ENCODE data around the gene NUDCD2.
"Not testable (repeated sequence)": the region's sequence is repeated elsewhere in the genome, so short reads cannot be mapped to it uniquely, and the experiment has no call there.

Gene NUDCD2

DNA sequence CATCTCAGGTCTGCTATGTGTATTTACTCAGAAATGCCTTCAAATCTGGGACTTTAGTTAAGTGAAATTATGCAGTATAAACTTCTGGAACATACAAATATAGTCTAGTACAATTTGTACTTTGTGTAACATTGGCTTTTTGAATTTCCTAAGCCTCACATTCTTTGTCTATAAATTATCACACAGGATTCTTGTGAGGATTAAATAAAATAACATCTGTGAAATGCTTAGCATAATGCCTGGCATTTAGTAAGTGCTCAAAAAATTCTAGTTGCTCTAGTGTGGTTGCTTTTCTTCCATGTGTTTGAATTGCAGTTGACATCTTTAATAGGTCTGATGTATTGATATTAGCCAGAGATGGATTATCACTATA is 3.1 kb upstream of the NUDCD2 start:
- DNase-seq, result no peak

DNA sequence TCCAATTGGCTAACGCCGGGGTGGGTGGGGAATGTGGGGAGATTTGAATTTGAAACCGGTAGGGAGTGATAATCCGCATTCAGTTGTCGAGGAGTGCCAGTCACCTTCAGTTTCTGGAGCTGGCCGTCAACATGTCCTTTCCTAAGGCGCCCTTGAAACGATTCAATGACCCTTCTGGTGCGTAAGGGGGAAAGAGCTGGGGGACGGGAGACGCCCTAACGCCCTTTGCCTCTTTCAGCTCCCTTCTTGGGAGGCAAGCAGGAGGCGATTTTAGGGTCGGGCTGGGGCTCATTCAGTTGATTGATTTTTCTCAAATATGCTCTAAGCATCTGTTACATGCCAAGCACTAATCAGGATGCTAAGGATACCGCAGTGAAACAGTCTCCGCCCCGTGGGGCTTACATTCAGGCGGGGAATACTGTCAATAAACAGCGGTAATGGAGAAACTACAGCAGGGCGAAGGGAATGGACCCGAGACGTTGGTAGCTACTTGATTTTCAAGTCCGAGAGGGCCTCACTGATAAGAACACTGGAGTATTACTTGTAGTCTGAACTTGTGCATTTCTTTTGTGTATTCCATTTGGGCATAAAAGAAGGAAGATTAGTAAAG is 765 bp upstream of the NUDCD2 start, which contains the start of gene HMMR:
HMMR (plus strand) TSS at position 71 of the 610 bp plus-strand sequence; CDS start at position 132, 61 bp downstream.
- DNase-seq, result peak; percentile 62

DNA sequence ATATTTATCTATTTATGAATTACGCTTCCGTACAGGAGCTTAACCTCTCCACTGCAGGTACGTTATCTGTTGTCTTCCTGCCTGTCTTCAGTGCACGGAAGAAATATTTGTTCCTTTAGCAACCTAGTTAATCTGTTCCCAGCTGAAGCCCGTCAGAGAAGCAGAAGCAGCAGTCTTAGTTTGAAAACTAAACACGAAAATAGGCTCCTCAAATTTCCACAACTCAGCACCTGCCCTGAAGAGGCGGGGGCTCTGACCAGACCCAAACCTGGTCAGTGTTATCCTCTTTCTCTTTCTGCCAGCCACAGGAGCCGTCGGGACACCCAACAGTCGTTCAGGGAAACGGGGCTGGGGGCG is 462 bp downstream of the NUDCD2 start:
- no peak for DNase-seq

DNA sequence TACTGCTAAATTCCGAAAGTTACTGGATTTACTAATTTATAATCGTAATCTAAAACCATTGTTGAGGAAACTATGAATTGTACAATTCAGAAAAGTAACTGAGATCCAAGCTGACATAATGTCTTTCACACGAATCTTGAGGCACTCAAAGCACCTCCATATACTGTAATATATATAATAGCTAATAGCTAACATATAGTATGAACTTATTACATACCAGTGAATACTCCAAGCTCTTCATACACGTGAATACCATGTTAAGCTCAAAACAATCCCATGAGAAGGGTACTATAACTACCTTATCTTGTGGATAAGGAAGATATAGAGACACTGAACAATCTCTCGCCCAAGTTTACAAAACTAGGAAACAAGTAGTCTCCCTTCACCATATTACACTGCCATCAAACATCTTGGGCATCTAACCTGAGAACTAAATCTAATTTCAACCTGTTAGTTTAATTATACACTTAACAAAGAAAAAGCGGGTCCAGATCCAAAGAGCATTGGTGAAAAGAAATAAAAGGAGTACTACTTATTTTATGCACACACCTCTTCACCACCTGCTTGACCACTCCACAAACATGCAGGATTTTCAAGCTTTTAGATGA is 1.0 kb downstream of the NUDCD2 start:
- no peak for DNase-seq

DNA sequence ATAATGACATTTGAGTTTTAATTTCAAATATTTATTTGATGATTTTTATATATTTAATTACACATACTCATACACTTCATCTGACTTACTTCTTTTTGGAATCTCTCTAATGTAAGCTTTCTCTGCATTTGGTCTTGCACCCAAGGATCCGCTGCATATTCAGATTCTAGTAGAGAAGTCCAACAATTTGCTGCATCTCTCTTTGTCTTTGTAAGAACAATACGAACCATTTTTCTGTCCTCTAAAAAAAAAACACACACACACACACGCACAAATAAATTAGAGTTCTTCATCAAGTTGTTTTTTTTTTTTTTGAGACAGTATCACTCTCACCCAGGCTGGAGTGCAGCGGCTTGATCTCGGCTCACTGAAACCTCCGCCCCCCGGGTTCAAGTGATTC is 3.1 kb downstream of the NUDCD2 start:
- no peak for DNase-seq

DNA sequence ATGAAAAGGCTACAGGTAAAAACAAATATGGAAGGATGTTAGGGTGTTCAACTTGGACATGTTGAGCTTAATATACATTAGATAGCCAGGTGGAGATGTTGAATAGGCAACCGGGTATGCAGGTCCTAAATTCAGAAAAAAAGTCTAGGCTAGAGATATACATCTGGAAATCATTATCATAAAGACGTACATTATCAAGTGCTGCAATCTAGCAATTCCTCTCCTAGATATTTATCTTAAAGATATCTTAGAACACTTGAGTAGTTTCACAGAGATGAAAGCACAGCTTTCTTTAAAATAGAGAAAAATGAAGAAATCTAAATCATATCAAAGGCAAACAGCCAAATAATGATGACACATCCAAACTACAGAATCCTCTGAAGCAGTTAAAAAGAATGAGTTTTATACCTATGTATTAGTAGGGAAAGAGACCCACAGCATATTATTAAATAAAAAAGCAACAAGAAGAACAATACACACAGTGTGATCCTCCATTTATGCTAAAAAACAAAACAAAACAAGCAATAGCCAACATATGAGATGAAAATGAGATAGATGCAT is 3.8 kb downstream of the NUDCD2 start:
- DNase-seq, result no peak

DNA sequence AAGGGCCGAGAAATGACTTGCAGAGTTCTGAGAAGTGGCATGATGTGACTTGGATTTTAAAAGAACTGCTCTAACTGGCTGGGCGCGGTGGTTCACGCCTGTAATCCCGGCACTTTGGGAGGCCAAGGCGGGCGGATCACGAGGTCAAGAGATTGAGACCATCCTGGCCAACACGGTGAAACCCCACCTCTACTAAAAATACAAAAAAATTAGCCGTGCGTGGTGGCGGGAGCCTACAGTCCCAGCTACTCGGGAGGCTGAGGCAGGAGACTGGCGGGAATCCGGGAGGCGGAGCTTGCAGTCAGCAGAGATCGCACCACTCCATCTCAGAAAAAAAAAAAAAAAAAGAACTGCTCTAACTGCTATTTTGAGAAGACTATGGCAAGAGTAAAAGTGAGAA is 4.5 kb downstream of the NUDCD2 start:
- DNase-seq, result not testable (repeated sequence)

DNA sequence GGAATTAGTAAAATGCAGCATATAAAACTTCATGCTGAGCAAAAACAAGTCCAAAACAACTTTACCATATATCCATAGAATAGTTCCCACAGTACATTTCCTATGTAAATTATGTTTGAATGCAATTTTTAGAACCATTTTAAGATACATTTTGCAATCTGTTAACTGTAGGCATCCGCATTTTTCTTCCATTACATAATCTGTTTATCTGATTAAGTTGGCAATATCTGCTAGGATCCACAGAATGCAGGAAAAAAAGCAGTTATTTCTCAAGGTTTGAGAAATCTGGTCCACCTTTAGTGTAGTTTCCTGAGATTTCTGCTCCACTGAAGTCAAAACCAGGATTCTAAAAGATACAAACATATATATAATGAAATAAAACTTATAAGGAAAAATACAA is 6.2 kb downstream of the NUDCD2 start:
- DNase-seq, result no peak

DNA sequence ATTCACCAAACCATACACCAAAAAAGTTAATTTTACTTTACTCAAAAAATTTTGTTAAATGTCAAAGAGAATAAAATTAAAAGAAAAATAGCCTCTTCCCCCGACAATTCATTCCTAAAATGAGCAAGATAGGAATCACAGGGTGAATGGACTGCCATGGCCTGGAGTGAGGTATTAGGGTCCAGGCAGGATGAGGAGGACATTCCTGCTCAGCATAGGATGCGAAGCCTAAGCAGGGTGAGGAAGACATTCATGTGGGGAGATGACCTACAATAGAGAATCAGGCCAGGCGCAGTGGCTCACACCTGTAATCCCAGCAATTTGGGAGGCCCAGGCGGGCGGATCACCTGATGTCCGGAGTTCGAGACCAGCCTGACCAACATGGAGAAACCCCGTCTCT is 8.4 kb downstream of the NUDCD2 start:
- DNase-seq, result no peak

DNA sequence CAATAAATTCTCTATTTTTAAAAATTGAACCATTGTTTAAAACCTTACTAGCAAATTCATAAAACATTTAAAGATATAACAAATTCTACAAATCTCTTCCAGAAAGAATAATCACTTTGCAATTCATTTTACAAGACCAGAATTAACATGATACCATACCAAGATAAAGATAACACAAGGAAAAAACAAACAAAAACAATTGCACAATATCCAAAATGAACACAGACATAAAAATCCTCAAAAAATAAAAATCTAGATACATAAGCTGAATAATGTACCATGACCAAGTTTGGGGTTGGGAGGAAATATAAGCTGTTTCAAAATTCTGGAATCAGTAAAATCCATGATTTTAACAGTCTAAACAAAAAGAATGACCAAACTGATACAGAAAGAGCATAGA is 11.4 kb downstream of the NUDCD2 start:
- no peak for DNase-seq

DNA sequence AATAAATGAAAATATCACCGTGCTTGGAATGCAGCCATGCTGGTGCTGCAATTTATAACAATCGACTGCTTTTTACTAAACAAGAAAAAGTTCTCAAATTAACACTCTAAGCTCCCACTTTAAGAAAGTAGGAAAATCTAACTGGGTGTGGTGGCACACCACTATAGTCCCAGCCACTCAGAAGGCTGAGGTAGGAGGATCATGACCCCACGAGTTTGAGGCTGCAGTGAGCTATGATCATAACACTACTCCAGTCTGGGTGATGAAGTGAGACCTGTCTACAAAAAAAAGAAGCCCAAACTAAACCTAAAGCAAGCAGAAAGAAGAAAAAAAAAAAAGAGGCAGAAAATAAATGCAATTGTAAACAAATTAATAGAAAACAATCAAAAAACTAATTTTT is 12.0 kb downstream of the NUDCD2 start:
- no peak for DNase-seq

DNA sequence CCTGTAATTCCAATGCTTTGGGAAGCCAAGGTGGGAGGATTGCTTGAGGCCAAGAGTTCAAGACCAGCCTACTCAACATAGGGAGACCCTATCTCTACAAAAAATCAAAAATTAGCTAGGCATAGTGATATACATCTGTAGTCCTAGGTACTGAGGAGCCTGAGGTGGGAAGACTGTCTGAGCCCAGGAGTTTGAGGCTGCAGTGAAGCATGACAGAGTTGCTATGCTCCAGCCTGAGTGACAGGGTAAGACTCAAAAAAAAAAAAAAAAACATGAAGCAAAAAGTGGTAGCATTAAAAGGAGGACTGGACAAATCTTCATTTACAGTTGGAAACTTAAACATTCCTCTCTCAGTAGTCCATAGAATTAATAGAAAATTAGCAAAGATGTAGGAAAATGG is 12.7 kb downstream of the NUDCD2 start:
- no peak for DNase-seq

DNA sequence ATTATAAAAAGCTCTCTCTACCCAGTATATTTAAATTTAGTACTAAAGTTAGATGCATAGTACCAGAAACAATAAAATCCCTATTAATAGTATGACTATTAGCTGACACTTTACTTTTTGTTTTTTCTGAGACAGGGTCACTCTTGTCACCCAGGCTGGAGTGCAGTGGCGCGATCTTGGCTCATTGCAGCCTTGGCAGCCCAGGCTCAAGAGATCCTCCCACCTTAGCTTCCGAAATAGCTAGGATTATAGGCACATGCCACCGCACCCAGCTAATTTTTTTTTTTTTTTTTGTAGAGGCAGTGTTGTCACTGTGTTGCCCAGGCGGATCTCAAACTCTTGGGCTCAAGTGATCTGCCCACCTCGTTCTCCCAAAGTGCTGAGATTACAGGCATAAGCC is 14.6 kb downstream of the NUDCD2 start:
- DNase-seq, result no peak

DNA sequence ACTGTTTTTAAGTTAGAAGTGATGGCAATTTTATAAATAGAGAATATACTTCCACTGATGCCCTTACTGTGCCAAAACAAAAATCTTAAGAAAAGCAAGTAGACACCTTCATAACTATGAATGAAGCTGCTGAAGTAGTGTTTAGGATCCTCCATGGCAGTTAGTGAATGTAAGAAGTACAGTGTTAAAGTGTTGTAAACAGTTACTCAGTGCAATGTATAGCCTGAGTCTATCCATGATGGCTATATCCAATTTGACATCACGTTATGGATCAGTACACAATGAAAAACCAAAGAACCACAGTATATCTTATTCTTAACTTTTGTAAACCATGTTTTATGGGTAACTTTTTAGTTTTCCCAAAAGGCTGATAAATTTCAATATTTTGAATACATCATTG is 15.4 kb downstream of the NUDCD2 start:
- no peak for DNase-seq

DNA sequence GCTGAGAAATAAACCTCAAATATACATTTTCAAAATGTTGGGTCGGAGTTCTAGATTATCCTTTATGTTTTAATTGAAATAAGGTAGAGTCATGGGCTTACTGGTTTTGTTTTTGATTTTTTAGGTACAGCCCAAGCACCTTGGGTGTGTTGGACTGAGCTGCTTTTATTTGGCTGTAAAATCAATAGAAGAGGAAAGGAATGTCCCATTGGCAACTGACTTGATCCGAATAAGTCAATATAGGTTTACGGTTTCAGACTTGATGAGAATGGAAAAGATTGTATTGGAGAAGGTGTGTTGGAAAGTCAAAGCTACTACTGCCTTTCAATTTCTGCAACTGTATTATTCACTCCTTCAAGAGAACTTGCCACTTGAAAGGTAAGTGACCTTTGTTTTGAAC is 18.9 kb downstream of the NUDCD2 start:
- no peak for DNase-seq

DNA sequence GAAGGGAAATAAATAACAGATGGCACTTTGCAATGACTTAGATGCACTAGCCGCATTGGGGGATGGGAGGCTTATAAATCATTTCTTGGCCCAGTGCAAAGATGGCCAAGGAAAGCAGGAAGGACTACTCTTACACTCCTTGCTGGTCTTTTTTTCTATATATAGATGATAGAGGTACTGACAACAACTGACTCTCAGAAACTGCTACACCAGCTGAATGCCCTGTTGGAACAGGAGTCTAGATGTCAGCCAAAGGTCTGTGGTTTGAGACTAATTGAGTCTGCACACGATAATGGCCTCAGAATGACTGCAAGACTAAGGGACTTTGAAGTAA is 20.8 kb downstream of the NUDCD2 start:
- no peak for DNase-seq

DNA sequence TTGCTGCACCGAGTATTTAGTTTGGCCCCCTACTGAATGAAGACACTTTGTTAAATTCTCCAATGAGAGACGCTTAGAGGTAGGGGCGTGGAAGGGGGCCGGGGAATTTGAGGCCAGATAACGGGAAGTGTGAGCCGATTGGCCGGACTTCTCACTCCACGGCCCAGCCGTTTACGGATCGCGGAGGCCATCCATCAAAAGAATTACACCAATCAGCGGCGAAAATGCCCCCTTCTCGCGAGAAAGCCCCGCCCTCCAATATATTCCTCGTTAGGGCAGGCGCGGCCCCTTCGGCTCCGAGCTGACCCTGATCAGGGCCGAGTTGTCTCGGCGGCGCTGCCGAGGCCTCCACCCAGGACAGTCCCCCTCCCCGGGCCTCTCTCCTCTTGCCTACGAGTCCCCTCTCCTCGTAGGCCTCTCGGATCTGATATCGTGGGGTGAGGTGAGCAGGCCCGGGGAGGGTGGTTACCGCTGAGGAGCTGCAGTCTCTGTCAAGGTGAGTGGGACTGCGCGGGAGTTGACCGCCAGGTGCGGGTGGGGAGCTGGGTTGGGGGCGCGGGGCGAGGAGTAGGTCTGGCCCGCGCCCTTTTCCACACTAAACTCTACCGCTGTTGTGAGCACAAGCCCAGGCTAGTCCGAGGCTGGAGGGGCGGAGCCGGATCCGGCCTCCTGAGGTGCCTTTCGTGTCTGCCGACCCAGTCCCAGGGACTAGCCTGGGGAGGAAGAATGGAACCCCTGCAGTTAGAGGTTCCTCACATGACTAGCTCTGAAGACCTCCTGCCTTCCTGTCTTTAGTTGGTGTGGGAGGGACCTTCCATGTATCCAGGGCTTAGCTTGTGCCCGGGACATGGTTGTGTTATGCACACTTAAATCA is 22.4 kb downstream of the NUDCD2 start, which contains the start of gene CCNG1:
CCNG1 (plus strand) TSS at position 287 of the 874 bp plus-strand sequence. CDS start 1,662 bp downstream, outside the sequence.
- peak; percentile 86 for DNase-seq

DNA sequence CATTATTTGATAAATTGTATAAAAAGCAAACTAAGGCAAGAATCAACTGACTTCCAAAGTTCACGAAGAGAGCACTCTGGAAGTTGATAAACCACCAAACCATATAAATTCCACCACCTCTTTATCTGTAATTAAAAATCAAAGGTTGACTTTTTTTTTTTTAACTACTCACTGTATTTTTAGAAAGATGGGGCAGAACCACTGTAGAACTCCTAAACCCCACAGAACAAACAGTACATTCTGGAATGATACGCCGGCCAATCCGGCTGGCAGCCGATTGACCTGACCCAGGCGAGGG is 22.9 kb downstream of the NUDCD2 start:
- no peak for DNase-seq

DNA sequence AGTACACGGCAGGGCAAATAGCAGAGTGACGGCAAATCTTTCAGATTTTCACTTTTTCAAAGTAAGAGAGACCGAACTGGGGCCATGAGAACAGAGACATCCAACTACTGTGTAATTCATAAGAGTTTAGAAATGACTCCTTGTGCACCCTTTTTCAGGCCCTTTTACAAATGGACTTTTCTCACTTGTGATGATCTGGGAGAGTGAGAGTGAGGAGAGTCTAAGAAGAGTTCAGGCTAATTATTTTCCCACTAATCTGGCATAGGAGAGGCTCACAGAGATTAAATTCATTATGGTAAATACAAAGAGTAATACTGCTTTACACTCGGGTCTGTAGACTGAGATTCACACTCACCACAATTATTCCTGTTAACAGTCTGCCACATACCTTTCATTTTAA is 23.4 kb downstream of the NUDCD2 start:
- DNase-seq, result no peak

DNA sequence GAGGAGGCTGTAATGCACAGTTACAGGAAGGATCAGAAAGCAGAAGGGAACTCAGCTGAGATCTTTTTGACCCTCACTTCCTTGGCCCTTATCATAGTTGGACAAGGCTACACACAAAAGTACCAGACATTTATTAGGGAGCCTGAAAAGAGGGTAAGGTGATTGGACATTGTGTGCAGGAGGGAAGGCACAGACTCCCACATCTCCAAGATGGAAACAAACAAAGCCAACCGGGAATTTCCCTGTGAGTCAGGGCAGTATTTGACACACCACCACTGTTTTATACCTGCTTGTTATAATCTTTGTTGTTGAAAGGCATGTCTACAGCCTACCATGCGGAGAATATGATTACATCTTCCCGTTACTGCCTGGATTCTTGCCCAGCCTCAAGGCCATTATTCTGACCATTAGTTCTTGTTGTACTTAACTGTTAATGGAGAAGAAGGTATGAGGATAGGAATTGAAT is 25.5 kb downstream of the NUDCD2 start:
- DNase-seq, result no peak

DNA sequence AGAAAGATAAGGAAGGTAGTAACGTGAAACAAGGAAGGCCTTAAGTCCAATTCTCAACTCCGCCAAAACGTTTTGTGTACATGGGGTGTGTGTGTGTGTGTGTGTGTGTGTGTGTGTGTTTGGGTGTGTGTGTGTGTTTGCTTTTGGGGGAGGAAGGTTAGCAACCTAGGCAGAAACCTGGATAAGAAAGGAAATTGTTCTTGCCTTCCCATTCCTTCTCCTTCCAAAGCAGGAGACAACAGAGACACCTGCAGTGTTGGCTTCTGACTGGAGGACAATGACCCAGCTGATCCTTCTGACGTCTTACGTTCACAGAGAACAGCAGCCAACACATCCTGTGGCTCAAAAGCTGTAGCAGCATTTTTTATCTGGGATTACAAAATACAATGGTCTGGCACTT is 26.6 kb downstream of the NUDCD2 start:
- DNase-seq, result no peak

DNA sequence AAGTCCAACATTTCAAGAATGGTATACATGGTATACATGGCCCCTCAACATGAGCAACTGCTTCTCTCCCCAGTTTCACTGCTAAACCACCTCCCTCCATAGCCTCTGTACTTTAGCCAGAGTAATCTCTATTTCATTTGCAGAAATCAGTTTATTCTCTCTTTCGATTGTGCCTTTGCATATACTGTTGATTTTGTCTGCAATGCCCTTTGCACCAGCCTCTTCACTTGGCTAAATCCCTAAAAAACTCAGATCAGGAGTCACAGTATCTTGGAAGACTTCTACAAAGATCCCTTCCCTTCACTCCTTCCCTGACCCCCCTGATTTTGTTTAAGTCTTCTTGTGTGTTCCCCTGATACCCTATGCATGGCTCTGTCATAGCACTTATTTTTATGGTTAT is 27.4 kb downstream of the NUDCD2 start:
- DNase-seq, result no peak

DNA sequence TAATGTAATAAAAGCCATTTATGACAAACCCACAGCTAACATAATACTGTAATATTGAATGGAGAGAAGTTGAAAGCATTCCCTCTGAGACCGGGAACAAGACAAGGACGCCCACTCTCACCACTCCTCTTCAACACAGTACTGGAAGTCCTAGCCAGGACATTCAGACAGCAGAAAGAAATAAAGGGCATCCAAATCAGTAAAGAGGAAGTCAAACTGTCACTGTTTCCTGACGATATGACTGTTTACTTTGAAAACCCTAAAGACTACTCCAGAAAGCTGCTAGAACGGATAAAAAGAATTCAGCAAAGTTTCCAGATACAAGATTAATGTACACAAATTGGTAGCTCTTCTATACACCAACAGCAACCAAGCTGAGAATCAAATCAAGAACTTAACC is 33.8 kb downstream of the NUDCD2 start:
- not testable (repeated sequence) for DNase-seq

DNA sequence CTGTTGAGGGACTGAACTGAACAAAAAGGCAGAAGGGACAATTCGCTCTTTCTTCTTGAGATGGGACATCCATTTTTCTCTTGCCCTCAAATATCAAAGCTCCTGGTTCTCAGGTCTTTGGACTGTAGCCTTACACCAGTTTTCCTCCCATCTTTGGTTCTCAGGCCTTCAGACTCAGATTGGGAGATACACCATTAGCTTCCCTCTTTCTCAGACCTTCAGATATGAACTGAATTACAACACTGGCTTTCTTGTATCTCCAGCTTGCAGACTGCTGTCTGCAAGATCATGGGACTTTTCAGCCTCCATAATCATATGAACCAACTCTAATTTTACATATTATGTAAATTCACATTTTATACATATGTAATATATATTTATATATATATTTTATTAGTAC is 35.1 kb downstream of the NUDCD2 start:
- no peak for DNase-seq

Measured in NCI-H1694 treated with DMSO at 0.1 percent for 48 hours (cell line).